ENCODE measurements around the gene CHD8.

- TF ChIP-seq CTCF (conservative IDR thresholded peaks at IDR 0.05; ENCODE audit: low read depth, low read length) (no peak), EZH2 (IDR thresholded peaks at IDR 0.05; ENCODE audit: low read length, unreplicated experiment) (no peak), EZH2phosphoT487 (IDR thresholded peaks at IDR 0.05; ENCODE audit: borderline replicate concordance, low read length) (no peak)
These were observed 36.4 kb downstream of the CHD8 start for GRCh38 chr14:21419528-21419927.

Data from PC-3 (cell line).